NOMO-1 treated with DMSO at 0.1 percent for 48 hours (cell line): Measurements from ENCODE around the gene EAPP.
"Not testable (repeated sequence)": the region's sequence is repeated elsewhere in the genome, so short reads cannot be mapped to it uniquely, and the experiment has no call there.

Experiments
- DNase-seq: peaks from one replicate; lab custom pipeline; 2025; ENCODE audit not compliant: unreplicated experiment; lab: John Stamatoyannopoulos, UW

Gene EAPP

GRCh38 chr14:34539407-34540180, at the start of gene EAPP:
TSS of gene EAPP (minus strand) at chr14:34539701. CDS start at chr14:34539628, 73 bp downstream.
- DNase-seq = no peak

- DNase-seq = no peak
Measured at GRCh38 chr14:34583525-34583924, 44.0 kb upstream of the EAPP start.

- DNase-seq = no peak
Measured at GRCh38 chr14:34582117-34582680, 42.7 kb upstream of the EAPP start.

- no peak for DNase-seq
Measured at GRCh38 chr14:34580381-34580780, 40.9 kb upstream of the EAPP start.

DNA sequence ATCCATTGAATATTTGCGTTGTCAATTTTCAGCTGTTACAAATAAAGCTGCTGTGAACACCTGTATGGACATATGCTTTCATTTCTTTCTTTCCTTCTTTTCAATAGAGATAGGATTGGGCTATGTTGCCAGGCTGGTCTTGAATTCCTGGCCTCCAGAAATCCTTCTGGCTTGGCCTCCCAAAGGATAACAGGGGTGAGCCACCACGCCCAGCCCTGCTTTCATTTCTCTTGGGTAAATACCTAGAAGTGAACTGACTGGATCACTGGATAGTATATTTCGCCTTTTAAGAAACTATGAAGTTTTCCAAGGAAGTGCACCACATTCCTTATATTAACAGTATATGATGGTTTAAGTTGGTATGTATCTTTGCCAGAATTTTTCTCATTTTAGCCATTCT, 32.3 kb upstream of the EAPP start:
- no peak for DNase-seq

- no peak for DNase-seq
Measured at GRCh38 chr14:34569750-34570149, 30.2 kb upstream of the EAPP start.

GRCh38 chr14:34568803-34569202, 29.3 kb upstream of the EAPP start:
- DNase-seq = no peak

DNA sequence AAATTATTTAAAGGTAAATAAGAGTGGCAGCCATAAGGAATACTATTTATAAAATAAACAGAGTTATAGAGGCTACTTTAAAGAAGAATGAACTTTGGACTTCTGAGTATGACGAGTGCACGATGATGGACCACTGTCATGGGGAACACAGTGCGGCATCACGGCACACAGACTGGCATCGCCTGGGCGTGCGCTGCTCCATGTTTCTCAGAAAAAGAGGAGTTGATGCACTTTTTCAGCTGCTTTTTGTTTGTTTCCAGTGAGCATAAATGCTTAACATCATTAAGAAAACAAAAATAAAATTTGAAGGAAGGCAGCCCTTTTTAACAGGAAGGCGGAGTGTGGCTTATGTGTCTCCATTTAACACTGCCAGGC, 23.3 kb upstream of the EAPP start:
- DNase-seq = no peak

GRCh38 chr14:34562037-34562775, 22.7 kb upstream of the EAPP start:
- DNase-seq = not testable (repeated sequence)

GRCh38 chr14:34556498-34556829, 17.0 kb upstream of the EAPP start:
- DNase-seq = not testable (repeated sequence)

DNA sequence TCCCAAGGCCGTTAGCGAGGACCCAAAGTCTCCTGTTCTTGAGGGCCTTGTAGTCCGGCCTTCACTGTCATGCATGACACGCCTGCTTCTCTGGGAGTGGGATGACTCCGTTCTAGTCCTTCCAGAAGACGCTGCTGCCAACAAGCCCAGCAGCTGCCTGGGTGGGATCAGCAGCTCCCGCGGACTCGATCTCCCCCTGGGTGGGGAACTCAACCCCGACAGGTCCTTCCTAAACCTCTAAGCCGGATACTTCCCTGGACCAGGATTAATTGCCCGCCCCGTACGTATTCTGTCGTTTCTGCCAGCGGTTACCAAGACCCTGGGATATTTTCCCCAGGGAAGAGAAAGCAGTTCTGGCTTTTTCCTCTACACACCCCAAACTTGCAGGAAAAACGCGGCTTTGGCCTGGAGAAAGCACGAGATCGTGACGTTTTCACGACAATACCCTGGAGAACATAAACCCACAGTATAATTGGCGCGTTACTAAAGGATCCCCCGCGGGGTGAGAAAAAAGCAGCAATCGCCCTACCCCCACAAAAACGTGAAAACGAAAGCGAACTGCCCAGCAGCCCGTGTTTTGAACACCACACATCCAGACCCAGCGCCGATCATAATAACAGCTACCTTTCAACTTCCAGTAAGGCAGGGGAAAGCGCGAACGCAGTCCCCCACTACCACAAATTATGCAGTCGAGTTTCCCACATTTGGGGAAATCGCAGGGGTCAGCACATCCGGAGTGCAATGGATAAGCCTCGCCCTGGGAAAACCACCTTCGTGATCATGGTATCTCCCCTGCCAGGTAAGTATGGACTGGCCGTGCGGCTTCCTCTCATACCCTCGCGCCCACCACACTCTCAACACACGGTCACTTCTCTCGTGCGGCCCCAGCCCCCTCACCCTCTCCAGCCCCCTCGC, 16.3 kb upstream of the EAPP start:
- DNase-seq = not testable (repeated sequence)

GRCh38 chr14:34554540-34555250, 15.2 kb upstream of the EAPP start:
- no peak for DNase-seq

GRCh38 chr14:34549276-34549966, 9.9 kb upstream of the EAPP start:
- DNase-seq = not testable (repeated sequence)

DNA sequence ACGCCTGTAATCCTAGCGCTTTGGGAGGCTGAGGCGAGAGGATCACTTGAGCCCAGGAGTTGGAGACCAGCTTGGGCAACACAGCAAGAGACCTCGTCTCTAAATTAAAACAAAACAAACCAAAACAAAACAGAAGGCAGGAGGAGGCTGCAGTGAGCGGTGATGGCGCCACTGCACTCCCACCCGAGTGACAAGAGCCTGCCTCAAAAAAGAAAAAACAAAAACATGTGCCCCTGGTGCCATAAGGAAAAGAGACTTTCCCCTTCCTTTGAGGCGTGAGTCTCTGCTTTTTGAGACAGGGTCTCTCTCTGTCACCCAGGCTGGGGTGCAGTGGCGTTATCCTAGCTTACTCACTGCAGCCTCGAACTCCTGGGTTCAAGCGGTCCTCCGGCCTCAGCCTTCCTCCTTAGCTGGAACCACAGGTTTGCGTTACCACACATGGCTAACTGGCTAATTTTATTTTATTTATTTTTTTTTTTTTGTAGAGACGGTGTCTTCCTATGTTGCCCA, 9.0 kb upstream of the EAPP start:
- no peak for DNase-seq

GRCh38 chr14:34547136-34547520, 7.6 kb upstream of the EAPP start:
- not testable (repeated sequence) for DNase-seq

DNA sequence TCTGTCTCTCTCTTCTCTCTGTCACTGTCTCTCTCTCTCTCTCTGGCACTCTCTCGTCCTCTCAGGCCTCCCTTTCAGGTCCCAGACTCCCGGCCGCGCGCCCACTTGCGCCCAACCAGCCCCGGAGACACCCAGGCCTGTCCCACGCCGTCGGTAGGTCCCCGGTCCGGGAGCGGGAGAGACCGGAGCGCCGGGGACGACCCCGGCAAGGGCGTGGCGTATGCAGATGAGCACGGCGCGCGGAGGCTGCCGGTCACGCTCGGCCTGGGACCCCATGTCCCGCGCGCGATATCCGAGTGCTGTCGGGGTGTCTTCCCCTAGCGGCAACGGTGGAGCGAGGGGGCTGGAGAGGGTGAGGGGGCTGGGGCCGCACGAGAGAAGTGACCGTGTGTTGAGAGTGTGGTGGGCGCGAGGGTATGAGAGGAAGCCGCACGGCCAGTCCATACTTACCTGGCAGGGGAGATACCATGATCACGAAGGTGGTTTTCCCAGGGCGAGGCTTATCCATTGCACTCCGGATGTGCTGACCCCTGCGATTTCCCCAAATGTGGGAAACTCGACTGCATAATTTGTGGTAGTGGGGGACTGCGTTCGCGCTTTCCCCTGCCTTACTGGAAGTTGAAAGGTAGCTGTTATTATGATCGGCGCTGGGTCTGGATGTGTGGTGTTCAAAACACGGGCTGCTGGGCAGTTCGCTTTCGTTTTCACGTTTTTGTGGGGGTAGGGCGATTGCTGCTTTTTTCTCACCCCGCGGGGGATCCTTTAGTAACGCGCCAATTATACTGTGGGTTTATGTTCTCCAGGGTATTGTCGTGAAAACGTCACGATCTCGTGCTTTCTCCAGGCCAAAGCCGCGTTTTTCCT, 7.0 kb upstream of the EAPP start:
- DNase-seq = not testable (repeated sequence)

DNA sequence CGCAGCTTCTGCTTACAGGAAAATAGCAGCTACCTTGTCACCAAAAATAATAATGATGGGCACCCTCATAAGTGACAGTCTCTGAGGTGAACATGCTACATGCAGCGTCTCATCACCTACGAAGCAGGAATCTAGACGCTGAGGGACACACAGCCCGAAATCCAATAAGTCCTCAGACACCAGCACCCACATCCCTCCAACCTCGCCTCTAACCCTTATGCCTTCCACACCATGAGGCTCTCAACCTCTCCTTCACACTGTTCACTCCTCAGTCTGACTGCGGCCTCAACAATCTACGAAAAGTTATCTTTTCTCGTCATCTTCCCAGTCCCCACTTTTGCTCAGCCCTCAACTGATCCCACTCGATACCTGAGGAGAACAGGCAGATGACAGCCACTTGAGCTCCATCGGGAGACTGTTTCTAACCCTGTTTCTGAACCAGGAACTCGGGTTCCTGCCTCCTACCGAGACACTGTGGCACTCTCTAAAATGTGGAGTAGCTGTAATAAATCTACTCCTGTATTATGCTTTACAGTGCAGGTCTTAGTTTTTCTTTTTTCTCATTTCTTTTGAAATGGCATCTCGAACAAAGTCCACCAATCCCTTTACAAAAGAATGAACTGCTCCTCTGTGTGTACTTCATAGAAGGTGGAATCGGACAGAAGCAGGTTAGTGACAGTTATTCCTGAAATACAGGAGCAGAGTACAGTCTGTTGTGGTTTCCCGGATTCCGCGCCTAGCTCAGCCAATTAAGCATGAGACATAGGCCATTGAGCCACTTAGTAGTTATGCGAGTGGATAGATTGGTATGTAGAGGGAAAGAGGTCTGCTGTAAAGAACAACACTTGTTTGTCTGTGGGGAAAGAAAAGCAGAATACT, 919 bp upstream of the EAPP start:
- not testable (repeated sequence) for DNase-seq

DNA sequence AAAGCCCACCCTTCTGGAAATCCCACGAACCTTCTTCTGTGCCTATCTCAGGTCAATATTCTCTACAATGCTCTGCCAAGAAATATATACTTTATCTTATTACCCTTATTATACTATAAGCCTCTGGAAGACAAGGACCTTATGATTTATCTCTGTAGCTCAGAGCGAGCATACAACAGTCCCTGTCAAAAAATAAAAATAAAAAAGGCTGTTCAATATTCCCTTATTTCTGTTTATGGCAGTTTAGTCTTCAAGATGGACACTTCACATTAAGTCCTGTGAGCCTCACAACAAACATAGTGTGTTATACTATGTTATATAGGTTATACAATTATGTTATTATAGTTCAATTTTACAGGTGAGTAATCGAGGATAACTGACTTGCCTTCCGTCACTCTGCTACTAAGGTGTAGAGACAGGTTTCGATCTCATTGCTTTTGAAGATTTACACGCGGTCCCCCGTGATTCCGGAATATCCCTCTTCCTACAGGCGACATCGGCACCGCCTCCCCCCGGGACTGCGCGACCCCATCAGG, 562 bp downstream of the EAPP start:
- no peak for DNase-seq
